ENCODE data around the gene CNTFR.

The CNTFR gene

GRCh38 chr9:34606190-34606589 is 16.7 kb upstream of the CNTFR start:
- Histone ChIP-seq H3K27ac (no peak overlapping the region), H3K4me3 (ENCODE audit: low read depth in 1 of 2, low read length in 1 of 2) (no peak overlapping the region), H3K27me3 (peaks cover 40% of the 10 kb centered on the region), H3K36me3 (no peaks in the 10 kb centered on the region), H3K9me3 (no peaks in the 10 kb centered on the region), H3K4me1 (ENCODE audit: control insufficient read depth in 1 of 2, insufficient read depth in 1 of 2, low read depth in 1 of 2, low read length in 1 of 2) (peaks cover 3 to 7% of the 10 kb centered on the region in 2 experiments)
- no peak for TF ChIP-seq CTCF (IDR thresholded peaks at IDR 0.05)

- Histone ChIP-seq H3K27me3 (peaks cover 62% of the 10 kb centered on the region), H3K9me3 (no peaks in the 10 kb centered on the region), H3K36me3 (no peaks in the 10 kb centered on the region), H3K27ac (no peak overlapping the region), H3K4me1 (ENCODE audit: control insufficient read depth in 1 of 2, insufficient read depth in 1 of 2, low read depth in 1 of 2, low read length in 1 of 2) (no peaks in the 10 kb centered on the region), H3K4me3 (ENCODE audit: low read depth in 1 of 2, low read length in 1 of 2) (no peak overlapping the region)
- TF ChIP-seq CTCF (IDR thresholded peaks at IDR 0.05): peak; percentile 88
Measured at GRCh38 chr9:34603610-34604231, 14.2 kb upstream of the CNTFR start.

- Histone ChIP-seq H3K4me3 (ENCODE audit: low read depth in 1 of 2, low read length in 1 of 2) (no peak overlapping the region), H3K36me3 (no peaks in the 10 kb centered on the region), H3K4me1 (ENCODE audit: control insufficient read depth in 1 of 2, insufficient read depth in 1 of 2, low read depth in 1 of 2, low read length in 1 of 2) (no peaks in the 10 kb centered on the region), H3K27ac (no peak overlapping the region), H3K27me3 (peaks cover 63% of the 10 kb centered on the region), H3K9me3 (no peaks in the 10 kb centered on the region)
- no peak for TF ChIP-seq CTCF (IDR thresholded peaks at IDR 0.05)
Measured at GRCh38 chr9:34601937-34602573, 12.5 kb upstream of the CNTFR start.

- Histone ChIP-seq H3K36me3 (no peaks in the 10 kb centered on the region), H3K4me1 (ENCODE audit: control insufficient read depth in 1 of 2, insufficient read depth in 1 of 2, low read depth in 1 of 2, low read length in 1 of 2) (no peaks in the 10 kb centered on the region), H3K27ac (no peak overlapping the region), H3K4me3 (ENCODE audit: low read depth in 1 of 2, low read length in 1 of 2) (no peak overlapping the region), H3K9me3 (no peaks in the 10 kb centered on the region), H3K27me3 (peaks cover 64% of the 10 kb centered on the region)
- no peak for TF ChIP-seq CTCF (IDR thresholded peaks at IDR 0.05)
Measured at GRCh38 chr9:34600908-34601307, 11.4 kb upstream of the CNTFR start.

- H3K4me1 ChIP-seq (ENCODE audit: control insufficient read depth in 1 of 2, insufficient read depth in 1 of 2, low read depth in 1 of 2, low read length in 1 of 2): no peaks in the 10 kb centered on the region
- TF ChIP-seq CTCF (IDR thresholded peaks at IDR 0.05): no peak
- no peaks in the 10 kb centered on the region for H3K36me3 ChIP-seq
- peaks cover 61% of the 10 kb centered on the region for H3K27me3 ChIP-seq
- H3K4me3 ChIP-seq (ENCODE audit: low read depth in 1 of 2, low read length in 1 of 2): no peak overlapping the region
- no peaks in the 10 kb centered on the region for H3K9me3 ChIP-seq
- no peak overlapping the region for H3K27ac ChIP-seq
Measured at GRCh38 chr9:34599546-34599945, 10.0 kb upstream of the CNTFR start.

Measured in neutrophil (primary cell).